ENCODE measurements around the gene EEIG2. TPM values are rescaled to one million over a fixed set of nuclear protein-coding genes. Genes with fewer than 3 reads are reported as not detected.

EEIG2 gene
- total and polyA plus RNA-seq, 9 of the 15 experiments (the other 6 are each of a cell fraction or from before 2014, with no cell fraction given), result 6.1 to 26.9 (median 15.2) TPM

- TF ChIP-seq ARID4B (CRISPR knock-in tag; IDR thresholded peaks at IDR 0.05) (no peak), ETS1 (conservative IDR thresholded peaks at IDR 0.05; ENCODE audit: control insufficient read depth, low read depth, low read length) (peak; percentile 84), BRCA1 (IDR thresholded peaks at IDR 0.05) (no peak), BRCA1 (CRISPR knock-in tag; IDR thresholded peaks at IDR 0.05) (no peak), ZNF695 (CRISPR knock-in tag; IDR thresholded peaks at IDR 0.05) (no peak), SRF (CRISPR knock-in tag; IDR thresholded peaks at IDR 0.05) (no peak), RBM22 (IDR thresholded peaks at IDR 0.05; ENCODE audit: low read depth, low read length, poor library complexity, severe bottlenecking) (no peak), KLF16 (IDR thresholded peaks at IDR 0.05) (peak; percentile 98), HDAC8 (tag; IDR thresholded peaks at IDR 0.05) (no peak), RB1 (IDR thresholded peaks at IDR 0.05; ENCODE audit: low read depth) (peak; percentile 50; the same call in 1 of the 2 replicates), U2AF2 (optimal IDR thresholded peaks at IDR 0.05; ENCODE audit: low read depth, low read length) (no peak), BRF1 (IDR thresholded peaks at IDR 0.05; ENCODE audit: borderline replicate concordance, extremely low read depth, insufficient read length) (no peak), TFAP4 (CRISPR knock-in tag; IDR thresholded peaks at IDR 0.05; ENCODE audit: borderline replicate concordance) (peak; percentile 76), ZNF589 (CRISPR knock-in tag; IDR thresholded peaks at IDR 0.05; ENCODE audit: low read depth) (peak; percentile 97), THRAP3 (IDR thresholded peaks at IDR 0.05; ENCODE audit: borderline replicate concordance) (no peak), SIN3B (IDR thresholded peaks at IDR 0.05; ENCODE audit: low read depth) (no peak), POLR2AphosphoS2 (IDR thresholded peaks at IDR 0.05; ENCODE audit: low read length) (no peak), MYC (IDR thresholded peaks at IDR 0.05; ENCODE audit: low read depth, low read length) (peak; percentile 42; the same call in 1 of the 2 replicates), MYC (CRISPR knock-in tag; IDR thresholded peaks at IDR 0.05; ENCODE audit: borderline replicate concordance, low read depth) (no peak), MCM3 (IDR thresholded peaks at IDR 0.05) (no peak), ATF3 (IDR thresholded peaks at IDR 0.05) (peak; percentile 62; the same call in 1 of the 2 replicates), ATF3 (CRISPR knock-in tag; conservative IDR thresholded peaks at IDR 0.05) (no peak)
Observed at GRCh38 chr1:108533351-108534083, 26.4 kb upstream of the EEIG2 start (continued).

Data from K562 (cell line).